ENCODE data around the gene GSTT2. TPM values are rescaled to one million over a fixed set of nuclear protein-coding genes. Genes with fewer than 3 reads are reported as not detected.

The GSTT2 gene
- polyA plus RNA-seq, 1 experiment, result 1.1 TPM

GRCh38 chr22:24026056-24026455 lies 46.1 kb downstream of the GSTT2 start:
- H3K27ac ChIP-seq (ENCODE audit: low read depth, low read length), result no peak overlapping the region
- H3K4me3 ChIP-seq (ENCODE audit: low read depth, low read length), result no peak overlapping the region
- no peak for TF ChIP-seq CTCF (IDR thresholded peaks at IDR 0.05; ENCODE audit: low read depth, low read length)
- no peaks in the 10 kb centered on the region for H3K9me3 ChIP-seq (ENCODE audit: control insufficient read depth, insufficient read depth, low read length)
- ChIA-PET CTCF (interaction anchor here (2.0 kb wide), 1 partner anchor 131 kb away, joined by 5 read pairs; no protein-coding TSS in a partner anchor), POLR2A (no interaction called here)
- DNase-seq (ENCODE audit: low read depth, low spot score), result no peak
- H3K27me3 ChIP-seq (ENCODE audit: control insufficient read depth, insufficient read depth, low read length), result no peaks in the 10 kb centered on the region

GRCh38 chr22:24026733-24027132 lies 46.8 kb downstream of the GSTT2 start:
- H3K9me3 ChIP-seq (ENCODE audit: control insufficient read depth, insufficient read depth, low read length), result no peaks in the 10 kb centered on the region
- no peak for TF ChIP-seq CTCF (IDR thresholded peaks at IDR 0.05; ENCODE audit: low read depth, low read length)
- no peak overlapping the region for H3K4me3 ChIP-seq (ENCODE audit: low read depth, low read length)
- no peak overlapping the region for H3K27ac ChIP-seq (ENCODE audit: low read depth, low read length)
- no peaks in the 10 kb centered on the region for H3K27me3 ChIP-seq (ENCODE audit: control insufficient read depth, insufficient read depth, low read length)
- DNase-seq (ENCODE audit: low read depth, low spot score), result no peak
- CTCF ChIA-PET, result interaction anchor here (2.0 kb wide), 1 partner anchor 130 kb away, joined by 5 read pairs; no protein-coding TSS in a partner anchor
- POLR2A ChIA-PET, result no interaction called here

GRCh38 chr22:24027389-24027975 lies 47.5 kb downstream of the GSTT2 start:
- no peak overlapping the region for H3K27ac ChIP-seq (ENCODE audit: low read depth, low read length)
- DNase-seq (ENCODE audit: low read depth, low spot score), result no peak
- H3K27me3 ChIP-seq (ENCODE audit: control insufficient read depth, insufficient read depth, low read length), result no peaks in the 10 kb centered on the region
- ChIA-PET CTCF (interaction anchor here (2.0 kb wide), 1 partner anchor 129 kb away, joined by 5 read pairs; no protein-coding TSS in a partner anchor), POLR2A (no interaction called here)
- no peak overlapping the region for H3K4me3 ChIP-seq (ENCODE audit: low read depth, low read length)
- no peaks in the 10 kb centered on the region for H3K9me3 ChIP-seq (ENCODE audit: control insufficient read depth, insufficient read depth, low read length)
- no peak for TF ChIP-seq CTCF (IDR thresholded peaks at IDR 0.05; ENCODE audit: low read depth, low read length)

- POLR2A ChIA-PET, result no interaction called here
- TF ChIP-seq CTCF (IDR thresholded peaks at IDR 0.05; ENCODE audit: low read depth, low read length), result no peak
- no peaks in the 10 kb centered on the region for H3K27me3 ChIP-seq (ENCODE audit: control insufficient read depth, insufficient read depth, low read length)
- CTCF ChIA-PET, result no interaction called here
- H3K4me3 ChIP-seq (ENCODE audit: low read depth, low read length), result no peak overlapping the region
- no peak for DNase-seq (ENCODE audit: low read depth, low spot score)
- no peak overlapping the region for H3K27ac ChIP-seq (ENCODE audit: low read depth, low read length)
- H3K9me3 ChIP-seq (ENCODE audit: control insufficient read depth, insufficient read depth, low read length), result no peaks in the 10 kb centered on the region
These were observed 48.1 kb downstream of the GSTT2 start for GRCh38 chr22:24027991-24028390.

GRCh38 chr22:24028533-24028932 lies 48.6 kb downstream of the GSTT2 start:
- CTCF ChIA-PET, result no interaction called here
- TF ChIP-seq CTCF (IDR thresholded peaks at IDR 0.05; ENCODE audit: low read depth, low read length), result no peak

More at GRCh38 chr22:24028533-24028932, 48.6 kb downstream of the GSTT2 start:
- H3K27ac ChIP-seq (ENCODE audit: low read depth, low read length), result no peak overlapping the region
- H3K9me3 ChIP-seq (ENCODE audit: control insufficient read depth, insufficient read depth, low read length), result no peaks in the 10 kb centered on the region
- no peak for DNase-seq (ENCODE audit: low read depth, low spot score)
- POLR2A ChIA-PET, result no interaction called here
- no peak overlapping the region for H3K4me3 ChIP-seq (ENCODE audit: low read depth, low read length)
- H3K27me3 ChIP-seq (ENCODE audit: control insufficient read depth, insufficient read depth, low read length), result no peaks in the 10 kb centered on the region

Data from AG04450 (cell line).